ENCODE measurements around the gene ZACN.
"Not testable (repeated sequence)": the region's sequence is repeated elsewhere in the genome, so short reads cannot be mapped to it uniquely, and the experiment has no call there.

Gene ZACN

GRCh38 chr17:76054112-76054476, 24.9 kb upstream of the ZACN start:
- DNase-seq (ENCODE audit: low spot score) = no peak

- DNase-seq (ENCODE audit: low spot score) = no peak
These were observed 22.1 kb upstream of the ZACN start for GRCh38 chr17:76056882-76057281.

- DNase-seq (ENCODE audit: low spot score) = not testable (repeated sequence)
These were observed 20.7 kb upstream of the ZACN start for GRCh38 chr17:76058264-76058663.

GRCh38 chr17:76063875-76064546, 15.0 kb upstream of the ZACN start:
- DNase-seq (ENCODE audit: low spot score) = no peak

GRCh38 chr17:76065775-76066174, 13.2 kb upstream of the ZACN start:
- no peak for DNase-seq (ENCODE audit: low spot score)

GRCh38 chr17:76071531-76072147, 7.3 kb upstream of the ZACN start:
- DNase-seq (ENCODE audit: low spot score) = no peak

- DNase-seq (ENCODE audit: low spot score) = peak; percentile 95
These were observed 6.7 kb upstream of the ZACN start, which contains the start of gene SRP68 for GRCh38 chr17:76072148-76072858. TSS of gene SRP68 (minus strand) at chr17:76072517. CDS start at chr17:76072491, 26 bp downstream.

GRCh38 chr17:76074390-76075363, 4.3 kb upstream of the ZACN start, which contains the start of gene GALR2:
TSS of gene GALR2 (plus strand) at chr17:76074781. CDS start at chr17:76074884, 103 bp downstream.
- DNase-seq (ENCODE audit: low spot score) = no peak

GRCh38 chr17:76075364-76076145, 3.4 kb upstream of the ZACN start:
- DNase-seq (ENCODE audit: low spot score) = no peak

GRCh38 chr17:76076146-76076764, 2.7 kb upstream of the ZACN start:
- DNase-seq (ENCODE audit: low spot score) = no peak

- DNase-seq (ENCODE audit: low spot score) = no peak
These were observed 2.0 kb upstream of the ZACN start for GRCh38 chr17:76076765-76077583.

GRCh38 chr17:76077584-76078110, 1.3 kb upstream of the ZACN start:
- no peak for DNase-seq (ENCODE audit: low spot score)

- not testable (repeated sequence) for DNase-seq (ENCODE audit: low spot score)
These were observed 612 bp upstream of the ZACN start for GRCh38 chr17:76078370-76078769.

GRCh38 chr17:76079535-76079955, 563 bp downstream of the ZACN start:
- no peak for DNase-seq (ENCODE audit: low spot score)

- no peak for DNase-seq (ENCODE audit: low spot score)
These were observed 1.2 kb downstream of the ZACN start for GRCh38 chr17:76079956-76080767.

- no peak for DNase-seq (ENCODE audit: low spot score)
These were observed 1.8 kb downstream of the ZACN start for GRCh38 chr17:76080768-76081287.

GRCh38 chr17:76081295-76082210, 2.6 kb downstream of the ZACN start:
- DNase-seq (ENCODE audit: low spot score) = no peak

Measured in cerebellar cortex (tissue), 1 donor.